OCI-LY1 (cell line): ENCODE results near the gene ANAPC2.

Experiments
- EZH2 ChIP-seq: fragments of 200-600 bp; sonication (generic), shearing (Covaris generic); IDR thresholded peaks from 2 replicates; pipeline ENCODE4 v1.8.0; 2017; ENCODE audit warnings: borderline replicate concordance, mixed run types, mild to moderate bottlenecking, antibody characterized with exemption, low read length, moderate library complexity, mixed read lengths
- TF ChIP-seq, protein P1 (sequence below): fragments of 200-600 bp; sonication (generic), shearing (Covaris generic); IDR thresholded peaks from 2 replicates; pipeline ENCODE4 v1.5.1; 2017; ENCODE audit warnings: mild to moderate bottlenecking, antibody characterized with exemption, low read length, moderate library complexity, mixed read lengths

- TF ChIP-seq, protein P1, sequence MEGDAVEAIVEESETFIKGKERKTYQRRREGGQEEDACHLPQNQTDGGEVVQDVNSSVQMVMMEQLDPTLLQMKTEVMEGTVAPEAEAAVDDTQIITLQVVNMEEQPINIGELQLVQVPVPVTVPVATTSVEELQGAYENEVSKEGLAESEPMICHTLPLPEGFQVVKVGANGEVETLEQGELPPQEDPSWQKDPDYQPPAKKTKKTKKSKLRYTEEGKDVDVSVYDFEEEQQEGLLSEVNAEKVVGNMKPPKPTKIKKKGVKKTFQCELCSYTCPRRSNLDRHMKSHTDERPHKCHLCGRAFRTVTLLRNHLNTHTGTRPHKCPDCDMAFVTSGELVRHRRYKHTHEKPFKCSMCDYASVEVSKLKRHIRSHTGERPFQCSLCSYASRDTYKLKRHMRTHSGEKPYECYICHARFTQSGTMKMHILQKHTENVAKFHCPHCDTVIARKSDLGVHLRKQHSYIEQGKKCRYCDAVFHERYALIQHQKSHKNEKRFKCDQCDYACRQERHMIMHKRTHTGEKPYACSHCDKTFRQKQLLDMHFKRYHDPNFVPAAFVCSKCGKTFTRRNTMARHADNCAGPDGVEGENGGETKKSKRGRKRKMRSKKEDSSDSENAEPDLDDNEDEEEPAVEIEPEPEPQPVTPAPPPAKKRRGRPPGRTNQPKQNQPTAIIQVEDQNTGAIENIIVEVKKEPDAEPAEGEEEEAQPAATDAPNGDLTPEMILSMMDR: no peak
- TF ChIP-seq EZH2: no peak
Observed at GRCh38 chr9:137195525-137196220, 7.3 kb upstream of the ANAPC2 start.
